Measurements from ENCODE around the gene GMDS. TPM values are rescaled to one million over a fixed set of nuclear protein-coding genes. Genes with fewer than 3 reads are reported as not detected.
A peak's percentile ranks its signal among the peaks of the same experiment; 100 is the strongest.

Gene GMDS
- total RNA-seq, 1 donor from 2014 or later, result 34.0 TPM

- no peak overlapping the region for H3K27ac Mint-ChIP-seq (ENCODE audit: unreplicated experiment)
- peaks cover 48% of the 10 kb centered on the region for H3K4me1 Mint-ChIP-seq (ENCODE audit: low read depth)
- H3K9me3 Mint-ChIP-seq (ENCODE audit: low read depth), result no peaks in the 10 kb centered on the region
- no peak for DNase-seq (ENCODE audit: low spot score)
- no peaks in the 10 kb centered on the region for H3K36me3 Mint-ChIP-seq (ENCODE audit: low read depth)
- no peak overlapping the region for H3K4me3 Mint-ChIP-seq (ENCODE audit: unreplicated experiment)
- H3K27me3 Mint-ChIP-seq (ENCODE audit: low read depth), result no peaks in the 10 kb centered on the region
- no peak for TF ChIP-seq CTCF (IDR thresholded peaks at IDR 0.05)
Observed at GRCh38 chr6:2133716-2134310, 111.6 kb downstream of the GMDS start.

GRCh38 chr6:2132916-2133315 lies 112.5 kb downstream of the GMDS start:
- Mint-ChIP-seq H3K27me3 (ENCODE audit: low read depth) (no peaks in the 10 kb centered on the region), H3K9me3 (ENCODE audit: low read depth) (no peaks in the 10 kb centered on the region), H3K36me3 (ENCODE audit: low read depth) (no peaks in the 10 kb centered on the region), H3K4me3 (ENCODE audit: unreplicated experiment) (no peak overlapping the region), H3K27ac (ENCODE audit: unreplicated experiment) (no peak overlapping the region), H3K4me1 (ENCODE audit: low read depth) (peaks cover 50% of the 10 kb centered on the region)
- no peak for DNase-seq (ENCODE audit: low spot score)
- TF ChIP-seq CTCF (IDR thresholded peaks at IDR 0.05), result no peak

- TF ChIP-seq CTCF (IDR thresholded peaks at IDR 0.05), result no peak
- Mint-ChIP-seq H3K27ac (ENCODE audit: unreplicated experiment) (no peak overlapping the region), H3K4me3 (ENCODE audit: unreplicated experiment) (no peak overlapping the region), H3K9me3 (ENCODE audit: low read depth) (no peaks in the 10 kb centered on the region), H3K4me1 (ENCODE audit: low read depth) (peaks cover 47% of the 10 kb centered on the region), H3K36me3 (ENCODE audit: low read depth) (no peaks in the 10 kb centered on the region), H3K27me3 (ENCODE audit: low read depth) (no peaks in the 10 kb centered on the region)
- no peak for DNase-seq (ENCODE audit: low spot score)
Observed at GRCh38 chr6:2132416-2132815, 113.0 kb downstream of the GMDS start.

GRCh38 chr6:2129182-2129621 lies 116.2 kb downstream of the GMDS start:
- peaks cover 41% of the 10 kb centered on the region for H3K4me1 Mint-ChIP-seq (ENCODE audit: low read depth)
- no peak for DNase-seq (ENCODE audit: low spot score)
- peak overlapping the region; percentile 24 for H3K4me3 Mint-ChIP-seq (ENCODE audit: unreplicated experiment)
- H3K9me3 Mint-ChIP-seq (ENCODE audit: low read depth), result no peaks in the 10 kb centered on the region
- no peak for TF ChIP-seq CTCF (IDR thresholded peaks at IDR 0.05)
- no peaks in the 10 kb centered on the region for H3K27me3 Mint-ChIP-seq (ENCODE audit: low read depth)
- peak overlapping the region; percentile 72 for H3K27ac Mint-ChIP-seq (ENCODE audit: unreplicated experiment)
- no peaks in the 10 kb centered on the region for H3K36me3 Mint-ChIP-seq (ENCODE audit: low read depth)

- DNase-seq (ENCODE audit: low spot score), result no peak
- H3K4me3 Mint-ChIP-seq (ENCODE audit: unreplicated experiment), result no peak overlapping the region
- no peak for TF ChIP-seq CTCF (IDR thresholded peaks at IDR 0.05)
- H3K36me3 Mint-ChIP-seq (ENCODE audit: low read depth), result no peaks in the 10 kb centered on the region
- H3K9me3 Mint-ChIP-seq (ENCODE audit: low read depth), result no peaks in the 10 kb centered on the region
- H3K27ac Mint-ChIP-seq (ENCODE audit: unreplicated experiment), result no peak overlapping the region
- H3K4me1 Mint-ChIP-seq (ENCODE audit: low read depth), result peaks cover 24% of the 10 kb centered on the region
- no peaks in the 10 kb centered on the region for H3K27me3 Mint-ChIP-seq (ENCODE audit: low read depth)
Observed at GRCh38 chr6:2127484-2127911, 117.9 kb downstream of the GMDS start.
